GM23338 (cell line): ENCODE measurements around the gene PISD. TPM values are rescaled to one million over a fixed set of nuclear protein-coding genes. Genes with fewer than 3 reads are reported as not detected.

ENCODE experiments used
- ATAC-seq: fragments of 200-7000 bp; cut with Tn5 transposase; 3 replicates; pipeline ENCODE4 v1.9.1; 2020
- DNase-seq: peaks from one replicate; pipeline ENCODE4 v3.0.0-alpha.2; 2015; ENCODE audit warnings: low spot score
- H2AFZ ChIP-seq: fragments of 200-600 bp; sonication (generic); 2 replicates; pipeline ENCODE4 v1.8.0; 2016; ENCODE audit warnings: antibody characterized with exemption, mild to moderate bottlenecking, moderate library complexity
- H3F3A ChIP-seq: fragments of 200-600 bp; sonication (generic); replicated peaks from 2 replicates; pipeline ENCODE4 v1.8.0; 2017; ENCODE audit warnings: antibody characterized with exemption, mixed run types, low read depth
- H3K27ac ChIP-seq: fragments of 200-600 bp; sonication (generic); 2 replicates; pipeline ENCODE4 v1.6.1; 2016; ENCODE audit warnings: low read depth
- H3K27me3 ChIP-seq: fragments of 200-600 bp; sonication (generic); 2 replicates; pipeline ENCODE4 v1.8.0; 2016; ENCODE audit warnings: mild to moderate bottlenecking, mixed run types, moderate library complexity; ENCODE audit not compliant: insufficient read depth
- H3K36me3 ChIP-seq: fragments of 200-600 bp; sonication (generic); 2 replicates; pipeline ENCODE4 v1.8.0; 2016; ENCODE audit warnings: mild to moderate bottlenecking; ENCODE audit not compliant: insufficient read depth
- H3K4me1 ChIP-seq: fragments of 200-600 bp; sonication (generic); 2 replicates; pipeline ENCODE4 v1.8.0; 2016; ENCODE audit warnings: mild to moderate bottlenecking, moderate library complexity; ENCODE audit not compliant: insufficient read depth
- H3K4me2 ChIP-seq: fragments of 200-600 bp; sonication (generic); 2 replicates; pipeline ENCODE4 v1.7.1; 2017; ENCODE audit warnings: mixed run types
- H3K4me3 ChIP-seq: fragments of 200-600 bp; sonication (generic); 2 replicates; pipeline ENCODE4 v1.6.1; 2016; ENCODE audit warnings: mixed run types
- H3K79me2 ChIP-seq: fragments of 200-600 bp; sonication (generic); replicated peaks from 2 replicates; pipeline ENCODE4 v1.8.0; 2017; ENCODE audit warnings: mild to moderate bottlenecking; ENCODE audit not compliant: insufficient read depth
- H3K9me2 ChIP-seq: fragments of 200-600 bp; sonication (generic); 2 replicates; pipeline ENCODE4 v1.8.0; 2017; ENCODE audit not compliant: insufficient read depth
- H4K20me1 ChIP-seq: fragments of 200-600 bp; sonication (generic); replicated peaks from 2 replicates; pipeline ENCODE4 v1.8.0; 2017; ENCODE audit warnings: mild to moderate bottlenecking; ENCODE audit not compliant: insufficient read depth
- H3K27ac Mint-ChIP-seq: 2 replicates; pipeline ENCODE4 v1.8.0; 2020; ENCODE audit warnings: inconsistent platforms, mild to moderate bottlenecking, moderate library complexity, mixed read lengths
- H3K27me3 Mint-ChIP-seq: 3 replicates; pipeline ENCODE4 v1.8.0; 2022; ENCODE audit warnings: low read depth, mild to moderate bottlenecking, moderate library complexity, mixed read lengths, inconsistent platforms; ENCODE audit not compliant: insufficient read depth, poor library complexity
- H3K36me3 Mint-ChIP-seq: 3 replicates; pipeline ENCODE4 v1.8.0; 2021; ENCODE audit warnings: low read depth, mild to moderate bottlenecking, inconsistent platforms, moderate library complexity, mixed read lengths
- H3K4me1 Mint-ChIP-seq: 3 replicates; pipeline ENCODE4 v1.8.0; 2020; ENCODE audit warnings: mild to moderate bottlenecking, inconsistent platforms, mixed read lengths
- H3K4me3 Mint-ChIP-seq: 3 replicates; pipeline ENCODE4 v1.8.0; 2021; ENCODE audit warnings: moderate library complexity, mild to moderate bottlenecking, inconsistent platforms, mixed read lengths
- H3K9me3 Mint-ChIP-seq: 3 replicates; pipeline ENCODE4 v1.8.0; 2020; ENCODE audit warnings: moderate library complexity, mild to moderate bottlenecking, inconsistent platforms, mixed read lengths
- CREB1 ChIP-seq: fragments of 250-450 bp; sonication (Bioruptor Pico); IDR thresholded peaks from 2 replicates; pipeline ENCODE4 v1.5.0; 2020; ENCODE audit warnings: low read depth, mild to moderate bottlenecking, moderate library complexity
- CTCF ChIP-seq, 2 experiments: fragments of 200-600 bp in 1 of 2; sonication (generic) in 1 of 2; conservative IDR thresholded peaks; 2 replicates each; pipeline versions ENCODE4 v1.5.1 to v1.6.1; 2016 to 2017; ENCODE audit warnings: antibody characterized with exemption in 2 of 2, low read depth in 2 of 2, mild to moderate bottlenecking in 2 of 2, moderate library complexity in 1 of 2
- ETS1 ChIP-seq: IDR thresholded peaks from 2 replicates; pipeline ENCODE4 v1.6.1; 2016; ENCODE audit warnings: antibody characterized with exemption
- EZH2 ChIP-seq: fragments of 200-600 bp; sonication (generic); IDR thresholded peaks from one replicate; pipeline ENCODE4 v1.8.0; 2017; ENCODE audit warnings: antibody characterized with exemption, mild to moderate bottlenecking, low read depth; ENCODE audit not compliant: unreplicated experiment
- EZH2phosphoT487 ChIP-seq: fragments of 200-600 bp; sonication (generic); IDR thresholded peaks from one replicate; pipeline ENCODE4 v1.8.1; 2018; ENCODE audit warnings: antibody characterized with exemption; ENCODE audit not compliant: unreplicated experiment
- JUNB ChIP-seq: IDR thresholded peaks from one replicate; pipeline ENCODE4 v1.6.1; 2016; ENCODE audit warnings: antibody characterized with exemption; ENCODE audit not compliant: unreplicated experiment
- NANOG ChIP-seq: IDR thresholded peaks from 2 replicates; pipeline ENCODE4 v1.6.1; 2016; ENCODE audit warnings: antibody characterized with exemption, borderline replicate concordance
- POLR2AphosphoS5 ChIP-seq: IDR thresholded peaks from 2 replicates; pipeline ENCODE4 v1.6.1; 2016; ENCODE audit warnings: antibody characterized with exemption, low read depth
- REST ChIP-seq: IDR thresholded peaks from one replicate; pipeline ENCODE4 v1.6.1; 2018; ENCODE audit warnings: antibody characterized with exemption; ENCODE audit not compliant: unreplicated experiment
- STAT1 ChIP-seq: IDR thresholded peaks from one replicate; pipeline ENCODE4 v1.6.1; 2016; ENCODE audit warnings: antibody characterized with exemption; ENCODE audit not compliant: unreplicated experiment
- ZNF114 ChIP-seq: fragments of 250-450 bp; sonication (Bioruptor Pico); IDR thresholded peaks from 2 replicates; pipeline ENCODE4 v1.5.0; 2020; ENCODE audit warnings: mild to moderate bottlenecking, moderate library complexity
- ZNF331 ChIP-seq: fragments of 250-450 bp; sonication (Bioruptor Pico); IDR thresholded peaks from 2 replicates; pipeline ENCODE4 v1.5.0; 2020; ENCODE audit warnings: low read depth, mild to moderate bottlenecking, moderate library complexity
- ZNF462 ChIP-seq: fragments of 250-450 bp; sonication (Bioruptor Pico); IDR thresholded peaks from 2 replicates; pipeline ENCODE4 v1.5.0; 2020; ENCODE audit warnings: mild to moderate bottlenecking, moderate library complexity
- polyA plus RNA-seq: library from polyadenylated mRNA; unstranded; fragments of >200 nt; fragmentation: Nextera tagmentation; extraction: Ambion mirVana; gene quantifications from 2 replicates; pipeline ENCODE4 v1.2.1, GENCODE V29; 2016
- total RNA-seq: library from RNA; depleted of rRNA; stranded (reverse); fragments of >200 nt; shearing (Covaris generic); gene quantifications from 2 replicates; pipeline ENCODE4 v1.2.3, GENCODE V29; 2014

Gene PISD
- total and polyA plus RNA-seq, 2 experiments from 2014 or later, result 43.1 to 54.5 TPM

- no peaks in the 10 kb centered on the region; the same call in 2 of the 3 replicates for H3K4me1 Mint-ChIP-seq
- no peaks in the 10 kb centered on the region for H3K9me3 Mint-ChIP-seq
- Histone ChIP-seq H3K27ac (0 out of 2 replicates have a peak overlapping the region, but pooled peaks have one; percentile 50), H3K9me2 (no peaks in the 10 kb centered on the region), H3K79me2 (no peaks in the 10 kb centered on the region), H2AFZ (no peak overlapping the region), H4K20me1 (no peaks in the 10 kb centered on the region; the same call in 1 of the 2 replicates), H3K36me3 (no peaks in the 10 kb centered on the region), H3K4me2 (no peak overlapping the region), H3K27me3 (no peaks in the 10 kb centered on the region), H3K4me1 (no peaks in the 10 kb centered on the region), H3K4me3 (no peak overlapping the region), H3F3A (peaks cover 3% of the 10 kb centered on the region; the same call in 1 of the 2 replicates)
- peaks cover 28% of the 10 kb centered on the region for H3K36me3 Mint-ChIP-seq
- H3K4me3 Mint-ChIP-seq, result no peak overlapping the region
- DNase-seq (no peak), ATAC-seq (no peak)
- no peak overlapping the region; the same call in 1 of the 2 replicates for H3K27ac Mint-ChIP-seq
- peaks cover 22% of the 10 kb centered on the region for H3K27me3 Mint-ChIP-seq
- TF ChIP-seq CREB1 (no peak), ZNF114 (CRISPR knock-in tag) (no peak), CTCF (conservative IDR thresholded peaks at IDR 0.05; ENCODE audit: low read depth in 2 of 2) (no peak), NANOG (no peak), EZH2 (no peak), ZNF331 (CRISPR knock-in tag) (no peak), REST (no peak), STAT1 (no peak), ETS1 (no peak), POLR2AphosphoS5 (no peak), EZH2phosphoT487 (no peak), ZNF462 (no peak), JUNB (no peak)
Observed at GRCh38 chr22:31614781-31615490, 47.1 kb downstream of the PISD start.
